ENCODE results near the gene SRRM1. TPM values are rescaled to one million over a fixed set of nuclear protein-coding genes. Genes with fewer than 3 reads are reported as not detected.
"Not testable (repeated sequence)": the region's sequence is repeated elsewhere in the genome, so short reads cannot be mapped to it uniquely, and the experiment has no call there.

Gene SRRM1
- total and polyA plus RNA-seq, 2 experiments from 2014 or later, result 118 to 666 TPM

- no peaks in the 10 kb centered on the region for H3K27me3 ChIP-seq (ENCODE audit: insufficient read depth)
- H3K27me3 Mint-ChIP-seq (ENCODE audit: insufficient read depth, low read depth, poor library complexity), result peaks cover 12% of the 10 kb centered on the region
- 0 out of 2 replicates have a peak overlapping the region, but pooled peaks have one; percentile 11 for H3K27ac ChIP-seq (ENCODE audit: low read depth)
- H3K4me3 Mint-ChIP-seq, result no peak overlapping the region; the same call in 2 of the 3 replicates
- H2AFZ ChIP-seq, result 0 out of 2 replicates have a peak overlapping the region, but pooled peaks have one; percentile 0
- TF ChIP-seq ZNF331 (CRISPR knock-in tag; IDR thresholded peaks at IDR 0.05; ENCODE audit: low read depth) (no peak), CREB1 (CRISPR knock-in tag; IDR thresholded peaks at IDR 0.05; ENCODE audit: low read depth) (0 out of 2 replicates have a peak, but pooled peaks have one; percentile 29)
- H3K27ac Mint-ChIP-seq, result no peak overlapping the region
- no peak overlapping the region for H3K4me3 ChIP-seq
- no peaks in the 10 kb centered on the region for H3K79me2 ChIP-seq (replicated peaks; ENCODE audit: insufficient read depth)
- H3K4me1 Mint-ChIP-seq, result peaks cover 22% of the 10 kb centered on the region
- H3F3A ChIP-seq (replicated peaks; ENCODE audit: low read depth), result peaks cover 4% of the 10 kb centered on the region; the same call in 1 of the 2 replicates
- peak; percentile 98 for ATAC-seq
- H3K4me2 ChIP-seq, result no peak overlapping the region
- peak; percentile 96 for DNase-seq (ENCODE audit: low spot score)
- H3K9me3 Mint-ChIP-seq, result peaks cover 3% of the 10 kb centered on the region; the same call in 1 of the 3 replicates
- H3K36me3 ChIP-seq (ENCODE audit: insufficient read depth), result no peaks in the 10 kb centered on the region
- H3K4me1 ChIP-seq (ENCODE audit: insufficient read depth), result peaks cover 5% of the 10 kb centered on the region
- H3K9me2 ChIP-seq (ENCODE audit: insufficient read depth), result no peaks in the 10 kb centered on the region
- no peaks in the 10 kb centered on the region; the same call in 2 of the 3 replicates for H3K36me3 Mint-ChIP-seq (ENCODE audit: low read depth)
- no peaks in the 10 kb centered on the region for H4K20me1 ChIP-seq (replicated peaks; ENCODE audit: insufficient read depth)
Measured at GRCh38 chr1:24705260-24706073, 62.4 kb downstream of the SRRM1 start.

- not testable (repeated sequence) for H3K9me2 ChIP-seq (ENCODE audit: insufficient read depth); H3F3A ChIP-seq (replicated peaks; ENCODE audit: low read depth); DNase-seq (ENCODE audit: low spot score); H3K36me3 ChIP-seq (ENCODE audit: insufficient read depth); H3K9me3 Mint-ChIP-seq; H3K27ac Mint-ChIP-seq; H3K79me2 ChIP-seq (replicated peaks; ENCODE audit: insufficient read depth); H3K36me3 Mint-ChIP-seq (ENCODE audit: low read depth); H3K27me3 ChIP-seq (ENCODE audit: insufficient read depth); H3K4me3 ChIP-seq; H3K4me1 ChIP-seq (ENCODE audit: insufficient read depth); H4K20me1 ChIP-seq (replicated peaks; ENCODE audit: insufficient read depth); H3K4me2 ChIP-seq; H3K4me3 Mint-ChIP-seq; ATAC-seq; H3K27me3 Mint-ChIP-seq (ENCODE audit: insufficient read depth, low read depth, poor library complexity)
- Histone ChIP-seq H2AFZ (0 out of 2 replicates have a peak overlapping the region, but pooled peaks have one; percentile 0), H3K27ac (ENCODE audit: low read depth) (0 out of 2 replicates have a peak overlapping the region, but pooled peaks have one; percentile 11)
- peaks cover 20% of the 10 kb centered on the region for H3K4me1 Mint-ChIP-seq
Measured at GRCh38 chr1:24706074-24706389, 62.9 kb downstream of the SRRM1 start.

- Mint-ChIP-seq H3K27ac (no peak overlapping the region), H3K9me3 (peaks cover 3% of the 10 kb centered on the region; the same call in 1 of the 3 replicates), H3K4me1 (peaks cover 17% of the 10 kb centered on the region), H3K27me3 (ENCODE audit: insufficient read depth, low read depth, poor library complexity) (peaks cover 7% of the 10 kb centered on the region), H3K36me3 (ENCODE audit: low read depth) (no peaks in the 10 kb centered on the region; the same call in 2 of the 3 replicates), H3K4me3 (no peak overlapping the region)
- Histone ChIP-seq H3K4me2 (no peak overlapping the region), H3K27ac (ENCODE audit: low read depth) (no peak overlapping the region), H3K36me3 (ENCODE audit: insufficient read depth) (no peaks in the 10 kb centered on the region), H4K20me1 (replicated peaks; ENCODE audit: insufficient read depth) (no peaks in the 10 kb centered on the region), H2AFZ (no peak overlapping the region), H3F3A (replicated peaks; ENCODE audit: low read depth) (peaks cover 4% of the 10 kb centered on the region; the same call in 1 of the 2 replicates), H3K9me2 (ENCODE audit: insufficient read depth) (no peaks in the 10 kb centered on the region), H3K4me3 (no peak overlapping the region), H3K79me2 (replicated peaks; ENCODE audit: insufficient read depth) (no peaks in the 10 kb centered on the region), H3K27me3 (ENCODE audit: insufficient read depth) (no peaks in the 10 kb centered on the region), H3K4me1 (ENCODE audit: insufficient read depth) (peaks cover 2% of the 10 kb centered on the region; the same call in 1 of the 2 replicates)
- no peak for DNase-seq (ENCODE audit: low spot score)
- TF ChIP-seq ZNF331 (CRISPR knock-in tag; IDR thresholded peaks at IDR 0.05; ENCODE audit: low read depth), result no peak
- no peak for TF ChIP-seq ZNF462 (CRISPR knock-in tag; IDR thresholded peaks at IDR 0.05)
- TF ChIP-seq ETS1 (IDR thresholded peaks at IDR 0.05), result no peak
- no peak for TF ChIP-seq CTCF (conservative IDR thresholded peaks at IDR 0.05; ENCODE audit: low read depth in 2 of 2)
- no peak for TF ChIP-seq CREB1 (CRISPR knock-in tag; IDR thresholded peaks at IDR 0.05; ENCODE audit: low read depth)
- ATAC-seq, result no peak
Measured at GRCh38 chr1:24707687-24708086, 64.6 kb downstream of the SRRM1 start.
